Kasumi-1 (cell line): Measurements from ENCODE around the gene MRPL40.
A peak's percentile ranks its signal among the peaks of the same experiment; 100 is the strongest.
"Not testable (repeated sequence)": the region's sequence is repeated elsewhere in the genome, so short reads cannot be mapped to it uniquely, and the experiment has no call there.

Experiments
- DNase-seq, 2 experiments: peaks; one replicate each; lab custom pipeline; 2025; lab: John Stamatoyannopoulos, UW

The MRPL40 gene

GRCh38 chr22:19407649-19408606, 24.4 kb upstream of the MRPL40 start:
- DNase-seq, result no peak

GRCh38 chr22:19410941-19411689, 21.2 kb upstream of the MRPL40 start:
- DNase-seq, result no peak

- no peak for DNase-seq
These were observed 20.7 kb upstream of the MRPL40 start for GRCh38 chr22:19411690-19412045.

GRCh38 chr22:19412478-19412877, 19.9 kb upstream of the MRPL40 start:
- DNase-seq, result no peak

GRCh38 chr22:19412923-19413322, 19.4 kb upstream of the MRPL40 start:
- DNase-seq, result no peak

- DNase-seq, result peak; percentile 6 to 48
These were observed 13.3 kb upstream of the MRPL40 start for GRCh38 chr22:19419086-19419463.

GRCh38 chr22:19419464-19420178, 12.7 kb upstream of the MRPL40 start:
- peak; percentile 14 to 16 for DNase-seq

GRCh38 chr22:19420321-19420720, 12.0 kb upstream of the MRPL40 start:
- no peak for DNase-seq

GRCh38 chr22:19422440-19423301, 9.7 kb upstream of the MRPL40 start:
- no peak for DNase-seq

GRCh38 chr22:19424186-19424500, 8.2 kb upstream of the MRPL40 start:
- DNase-seq, result no peak

- peak; percentile 55 to 71 for DNase-seq
These were observed 2.1 kb upstream of the MRPL40 start for GRCh38 chr22:19429950-19430889.

GRCh38 chr22:19430890-19431541, 1.3 kb upstream of the MRPL40 start:
- DNase-seq, result no peak

GRCh38 chr22:19431649-19432132, 654 bp upstream of the MRPL40 start, which contains the start of gene HIRA:
Gene HIRA, minus strand, starts transcription at chr22:19431733. Its CDS starts 257 bp downstream, at chr22:19431476.
- DNase-seq, result peak; percentile 39 to 51

- DNase-seq, result no peak
These were observed 2.1 kb downstream of the MRPL40 start for GRCh38 chr22:19434401-19434800.

GRCh38 chr22:19434829-19435580, 2.7 kb downstream of the MRPL40 start:
- DNase-seq, result no peak

- not testable (repeated sequence) for DNase-seq
These were observed 4.3 kb downstream of the MRPL40 start for GRCh38 chr22:19436444-19437161.

- peak in 1 of 2 experiments; percentile 9 for DNase-seq
These were observed 6.0 kb downstream of the MRPL40 start for GRCh38 chr22:19438298-19438697.
